Astrocyte (in vitro differentiated cells and primary cell): ENCODE measurements around the gene DGKB. TPM values are rescaled to one million over a fixed set of nuclear protein-coding genes. Genes with fewer than 3 reads are reported as not detected.

Experiments
- DNase-seq: peaks from one replicate; pipeline ENCODE4 v3.0.0-alpha.2; 2010; ENCODE audit warnings: low read depth
- FAIRE-seq: peaks from 2 replicates; lab custom pipeline; 2011; peaks lifted over from hg19 to GRCh38; lab: Jason Lieb, UNC
- H2AFZ ChIP-seq: 2 replicates; pipeline ENCODE4 v1.6.0; 2012; ENCODE audit warnings: low read depth, low read length, inconsistent platforms
- H3K27ac ChIP-seq: 2 replicates; pipeline ENCODE4 v1.5.1; 2011; ENCODE audit warnings: low read depth, low read length, inconsistent platforms
- H3K27me3 ChIP-seq: 2 replicates; pipeline ENCODE4 v1.6.0; 2011; ENCODE audit warnings: low read length, inconsistent platforms; ENCODE audit not compliant: insufficient read depth
- H3K36me3 ChIP-seq: 2 replicates; pipeline ENCODE4 v1.5.1; 2011; ENCODE audit warnings: low read length, inconsistent platforms; ENCODE audit not compliant: insufficient read depth
- H3K4me1 ChIP-seq: 2 replicates; pipeline ENCODE4 v1.5.1; 2011; ENCODE audit warnings: low read length, inconsistent platforms; ENCODE audit not compliant: insufficient read depth
- H3K4me2 ChIP-seq: 2 replicates; pipeline ENCODE4 v1.6.0; 2012; ENCODE audit warnings: low read length, inconsistent platforms
- H3K4me3 ChIP-seq: 2 replicates; pipeline ENCODE4 v1.5.1; 2011; ENCODE audit warnings: low read depth, mild to moderate bottlenecking, low read length, inconsistent platforms; ENCODE audit not compliant: insufficient read depth
- H3K79me2 ChIP-seq: 2 replicates; pipeline ENCODE4 v1.6.0; 2012; ENCODE audit warnings: mild to moderate bottlenecking, low read length, inconsistent platforms; ENCODE audit not compliant: insufficient read depth
- H3K9ac ChIP-seq: 2 replicates; pipeline ENCODE4 v1.6.0; 2012; ENCODE audit warnings: mild to moderate bottlenecking, low read length, inconsistent platforms
- H3K9me3 ChIP-seq: 2 replicates; pipeline ENCODE4 v1.5.1; 2012; ENCODE audit warnings: low read depth, mild to moderate bottlenecking, low read length, inconsistent platforms; ENCODE audit not compliant: insufficient read depth
- H4K20me1 ChIP-seq: 2 replicates; pipeline ENCODE4 v1.6.0; 2012; ENCODE audit warnings: low read length, inconsistent platforms; ENCODE audit not compliant: insufficient read depth
- H3K27ac Mint-ChIP-seq: one replicate; pipeline ENCODE4 v1.8.0; 2021; ENCODE audit warnings: mild to moderate bottlenecking, mixed read lengths; ENCODE audit not compliant: unreplicated experiment
- H3K27me3 Mint-ChIP-seq: one replicate; pipeline ENCODE4 v1.8.0; 2021; ENCODE audit warnings: low read depth, mixed read lengths; ENCODE audit not compliant: unreplicated experiment
- H3K36me3 Mint-ChIP-seq: one replicate; pipeline ENCODE4 v1.8.0; 2021; ENCODE audit warnings: low read depth, mixed read lengths; ENCODE audit not compliant: unreplicated experiment
- H3K4me1 Mint-ChIP-seq: one replicate; pipeline ENCODE4 v1.8.0; 2021; ENCODE audit warnings: low read depth, mixed read lengths; ENCODE audit not compliant: unreplicated experiment
- H3K4me3 Mint-ChIP-seq: one replicate; pipeline ENCODE4 v1.8.0; 2021; ENCODE audit warnings: mild to moderate bottlenecking, moderate library complexity, mixed read lengths; ENCODE audit not compliant: unreplicated experiment
- H3K9me3 Mint-ChIP-seq: one replicate; pipeline ENCODE4 v1.8.0; 2021; ENCODE audit warnings: mild to moderate bottlenecking, mixed read lengths; ENCODE audit not compliant: unreplicated experiment
- EZH2 ChIP-seq: IDR thresholded peaks from 2 replicates; pipeline ENCODE4 v1.6.1; 2012; ENCODE audit warnings: mild to moderate bottlenecking, low read length, inconsistent platforms; ENCODE audit not compliant: insufficient read depth
- total RNA-seq: library from RNA; stranded (reverse); gene quantifications from 2 replicates; pipeline ENCODE4 v1.2.1, GENCODE V29; 2021
- TF ChIP-seq, protein P1 (sequence below): IDR thresholded peaks from 2 replicates; pipeline ENCODE4 v1.5.1; 2011; ENCODE audit warnings: low read depth, mild to moderate bottlenecking, inconsistent platforms, low read length, moderate library complexity; ENCODE audit not compliant: insufficient read depth

The DGKB gene
- total RNA-seq, 1 donor from 2014 or later = 0.39 TPM

DNA sequence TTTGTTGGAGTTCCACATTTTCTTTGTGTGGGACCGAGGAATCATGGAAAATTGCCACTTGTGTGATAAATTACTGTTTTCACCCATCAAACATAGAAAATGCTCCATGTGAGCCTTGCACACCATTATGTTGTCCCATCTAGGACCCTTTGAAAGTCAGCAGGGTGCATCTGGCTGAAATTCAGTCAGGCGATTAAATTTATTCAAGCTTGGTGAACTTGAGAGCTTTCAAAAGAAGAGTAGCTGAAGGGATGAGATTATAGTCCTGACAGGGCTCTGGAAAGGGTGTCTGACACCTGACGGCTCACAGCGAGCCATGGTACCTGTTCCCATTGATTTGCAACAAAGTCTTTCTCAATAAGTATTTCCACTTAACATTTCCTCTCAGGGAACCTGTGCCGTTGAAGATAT lies 513.4 kb downstream of the DGKB start:
- no peak overlapping the region for H3K4me2 ChIP-seq
- H3K4me1 Mint-ChIP-seq = no peaks in the 10 kb centered on the region
- H3K9ac ChIP-seq = no peak overlapping the region
- H4K20me1 ChIP-seq = no peaks in the 10 kb centered on the region
- H2AFZ ChIP-seq = no peak overlapping the region
- no peak overlapping the region for H3K27ac Mint-ChIP-seq
- no peak for FAIRE-seq
- H3K36me3 ChIP-seq = no peaks in the 10 kb centered on the region
- no peaks in the 10 kb centered on the region for H3K79me2 ChIP-seq
- TF ChIP-seq EZH2 = no peak
- TF ChIP-seq, protein P1, sequence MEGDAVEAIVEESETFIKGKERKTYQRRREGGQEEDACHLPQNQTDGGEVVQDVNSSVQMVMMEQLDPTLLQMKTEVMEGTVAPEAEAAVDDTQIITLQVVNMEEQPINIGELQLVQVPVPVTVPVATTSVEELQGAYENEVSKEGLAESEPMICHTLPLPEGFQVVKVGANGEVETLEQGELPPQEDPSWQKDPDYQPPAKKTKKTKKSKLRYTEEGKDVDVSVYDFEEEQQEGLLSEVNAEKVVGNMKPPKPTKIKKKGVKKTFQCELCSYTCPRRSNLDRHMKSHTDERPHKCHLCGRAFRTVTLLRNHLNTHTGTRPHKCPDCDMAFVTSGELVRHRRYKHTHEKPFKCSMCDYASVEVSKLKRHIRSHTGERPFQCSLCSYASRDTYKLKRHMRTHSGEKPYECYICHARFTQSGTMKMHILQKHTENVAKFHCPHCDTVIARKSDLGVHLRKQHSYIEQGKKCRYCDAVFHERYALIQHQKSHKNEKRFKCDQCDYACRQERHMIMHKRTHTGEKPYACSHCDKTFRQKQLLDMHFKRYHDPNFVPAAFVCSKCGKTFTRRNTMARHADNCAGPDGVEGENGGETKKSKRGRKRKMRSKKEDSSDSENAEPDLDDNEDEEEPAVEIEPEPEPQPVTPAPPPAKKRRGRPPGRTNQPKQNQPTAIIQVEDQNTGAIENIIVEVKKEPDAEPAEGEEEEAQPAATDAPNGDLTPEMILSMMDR = no peak
- DNase-seq = no peak
- no peaks in the 10 kb centered on the region for H3K27me3 ChIP-seq
- no peak overlapping the region for H3K4me3 Mint-ChIP-seq
- H3K9me3 ChIP-seq = no peaks in the 10 kb centered on the region
- no peaks in the 10 kb centered on the region for H3K9me3 Mint-ChIP-seq
- no peak overlapping the region for H3K27ac ChIP-seq
- H3K36me3 Mint-ChIP-seq = no peaks in the 10 kb centered on the region
- no peaks in the 10 kb centered on the region for H3K27me3 Mint-ChIP-seq
- no peak overlapping the region for H3K4me3 ChIP-seq
- no peaks in the 10 kb centered on the region for H3K4me1 ChIP-seq

DNA sequence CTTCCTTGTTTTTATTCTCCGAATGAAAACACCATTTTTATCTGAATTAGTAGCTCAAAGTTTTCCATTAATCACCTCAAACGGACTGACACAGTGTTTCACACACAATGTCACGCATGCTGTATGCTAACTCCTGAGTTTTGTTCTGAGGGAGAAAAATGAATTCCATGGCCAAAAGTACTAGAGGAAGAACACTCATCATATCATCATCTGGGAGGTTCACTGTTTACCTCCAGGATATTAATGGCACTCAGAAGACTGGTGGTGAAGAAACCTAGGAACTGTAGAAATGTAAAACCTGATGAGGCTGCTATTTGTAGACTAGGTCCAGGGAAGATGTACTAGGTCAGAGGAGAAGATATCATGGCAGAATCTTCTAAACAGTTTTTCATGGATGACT lies 517.5 kb downstream of the DGKB start:
- Mint-ChIP-seq H3K4me3 (no peak overlapping the region), H3K27me3 (no peaks in the 10 kb centered on the region), H3K9me3 (no peaks in the 10 kb centered on the region), H3K4me1 (peaks cover 2% of the 10 kb centered on the region), H3K27ac (no peak overlapping the region), H3K36me3 (no peaks in the 10 kb centered on the region)
- H3K27ac ChIP-seq = no peak overlapping the region
- H3K4me1 ChIP-seq = peaks cover 7% of the 10 kb centered on the region
- no peaks in the 10 kb centered on the region for H3K27me3 ChIP-seq
- H3K9me3 ChIP-seq = no peaks in the 10 kb centered on the region
- no peak overlapping the region for H3K4me2 ChIP-seq
- H2AFZ ChIP-seq = no peak overlapping the region
- FAIRE-seq (no peak), DNase-seq (no peak)
- TF ChIP-seq EZH2 = no peak
- TF ChIP-seq, protein P1 = no peak
- no peak overlapping the region for H3K9ac ChIP-seq
- no peaks in the 10 kb centered on the region for H3K79me2 ChIP-seq
- no peak overlapping the region for H3K4me3 ChIP-seq
- no peaks in the 10 kb centered on the region for H4K20me1 ChIP-seq
- H3K36me3 ChIP-seq = no peaks in the 10 kb centered on the region

DNA sequence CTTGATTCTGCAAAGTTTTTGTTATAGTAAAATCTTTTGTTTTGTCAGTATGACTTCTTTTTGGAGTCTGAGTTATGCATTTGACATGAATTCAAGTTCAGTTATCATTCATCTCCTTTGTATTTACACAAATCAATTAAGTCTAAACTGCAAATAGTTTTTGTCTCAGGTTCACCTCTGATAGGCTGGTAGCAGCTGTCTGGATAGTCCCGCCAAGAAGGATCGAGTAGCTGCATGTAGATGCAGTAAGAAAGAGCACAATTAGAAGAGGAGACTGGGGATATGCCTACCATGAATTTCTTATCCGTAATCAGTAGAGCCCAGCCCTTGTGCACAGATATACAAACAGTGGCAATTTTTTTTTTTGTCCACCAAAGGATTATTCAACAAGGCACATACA lies 520.6 kb downstream of the DGKB start:
- H3K36me3 ChIP-seq = no peaks in the 10 kb centered on the region
- H3K4me1 ChIP-seq = peaks cover 7% of the 10 kb centered on the region
- Mint-ChIP-seq H3K4me1 (peaks cover 6% of the 10 kb centered on the region), H3K27ac (no peak overlapping the region), H3K4me3 (no peak overlapping the region), H3K27me3 (no peaks in the 10 kb centered on the region), H3K9me3 (no peaks in the 10 kb centered on the region), H3K36me3 (no peaks in the 10 kb centered on the region)
- H2AFZ ChIP-seq = no peak overlapping the region
- no peak for TF ChIP-seq EZH2
- TF ChIP-seq, protein P1 = no peak
- peak overlapping the region; percentile 43 for H3K4me2 ChIP-seq
- H3K79me2 ChIP-seq = no peaks in the 10 kb centered on the region
- H3K27me3 ChIP-seq = no peaks in the 10 kb centered on the region
- H4K20me1 ChIP-seq = no peaks in the 10 kb centered on the region
- no peak overlapping the region for H3K27ac ChIP-seq
- FAIRE-seq (no peak), DNase-seq (no peak)
- H3K9ac ChIP-seq = no peak overlapping the region
- H3K9me3 ChIP-seq = no peaks in the 10 kb centered on the region
- no peak overlapping the region for H3K4me3 ChIP-seq
